GM21526 (cell line): ENCODE data around the gene KAT14.
"Not testable (repeated sequence)": the region's sequence is repeated elsewhere in the genome, so short reads cannot be mapped to it uniquely, and the experiment has no call there.

Experiments
- ATAC-seq: cut with Tn5 transposase; IDR thresholded peaks from one replicate; pipeline ENCODE4 v1.9.1; 2021; ENCODE audit warnings: moderate library complexity; ENCODE audit not compliant: unreplicated experiment, low FRiP score

The KAT14 gene

DNA sequence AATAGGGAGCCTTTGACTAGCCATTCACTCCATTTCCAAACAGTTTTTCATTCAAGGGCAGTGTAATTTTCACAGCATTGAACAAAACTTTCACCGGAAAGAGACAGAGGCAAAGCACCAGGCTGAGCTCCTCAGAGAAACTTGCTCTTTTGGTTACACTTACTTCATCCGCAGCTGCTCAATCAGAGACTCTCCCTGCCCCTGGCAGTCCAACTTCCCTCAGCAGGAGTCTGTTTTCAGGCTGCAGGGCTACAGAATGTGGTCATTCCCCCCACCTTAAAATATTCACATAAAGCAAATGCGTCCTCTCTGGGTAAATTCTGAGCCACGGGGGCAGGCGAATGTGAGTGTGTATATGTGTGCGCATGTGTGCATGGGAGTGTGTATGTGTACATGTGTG is 80.6 kb downstream of the KAT14 start:
- ATAC-seq, result no peak

DNA sequence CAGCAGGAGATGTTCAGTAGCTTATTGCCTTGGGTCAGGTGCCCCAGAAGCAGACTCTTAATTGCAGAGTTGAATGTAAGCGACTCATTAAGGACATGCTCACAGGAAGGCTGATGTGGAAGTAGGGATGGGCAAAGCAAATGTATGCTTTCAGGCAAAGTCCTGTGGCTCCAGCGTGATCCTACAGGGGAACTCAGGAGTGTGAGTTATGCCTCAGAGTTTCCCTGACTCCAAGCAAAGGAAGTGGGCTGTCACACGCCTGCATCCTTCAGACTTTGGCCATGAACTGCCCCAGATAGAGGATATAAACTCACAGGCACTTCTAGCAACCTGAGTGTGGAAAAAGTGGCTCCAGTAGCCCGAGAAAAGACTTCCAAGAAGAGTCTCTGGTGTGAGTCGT is 85.7 kb downstream of the KAT14 start:
- ATAC-seq, result no peak

DNA sequence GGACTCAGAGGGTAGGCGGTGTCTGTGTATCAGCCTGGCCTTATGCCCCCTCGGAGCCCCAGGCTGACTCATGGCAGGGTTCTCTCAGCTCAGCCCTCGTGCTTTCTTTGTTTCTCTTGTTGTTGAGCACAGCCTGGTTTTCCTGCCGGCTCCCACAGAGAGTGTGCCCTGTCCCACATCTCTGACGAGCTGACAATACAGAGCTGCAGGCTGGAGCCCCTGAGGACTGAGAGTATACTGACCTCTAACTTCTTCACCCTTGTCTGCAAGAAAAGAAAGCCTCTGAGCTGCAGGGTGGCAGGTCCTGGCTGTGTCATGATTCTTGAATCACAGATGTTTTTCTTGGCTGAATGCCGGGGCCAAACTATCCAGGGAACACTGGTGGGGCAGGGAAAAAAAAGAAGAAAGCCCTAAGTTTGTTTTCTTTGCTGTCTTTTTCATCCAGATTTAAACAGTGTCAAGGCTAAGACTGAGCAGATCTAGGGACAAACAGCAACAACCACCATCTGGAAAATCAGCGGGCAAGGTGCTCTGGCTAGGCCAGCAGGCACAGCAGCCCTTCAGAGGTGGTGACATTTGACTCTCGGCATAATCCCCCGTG is 87.4 kb downstream of the KAT14 start:
- no peak for ATAC-seq

DNA sequence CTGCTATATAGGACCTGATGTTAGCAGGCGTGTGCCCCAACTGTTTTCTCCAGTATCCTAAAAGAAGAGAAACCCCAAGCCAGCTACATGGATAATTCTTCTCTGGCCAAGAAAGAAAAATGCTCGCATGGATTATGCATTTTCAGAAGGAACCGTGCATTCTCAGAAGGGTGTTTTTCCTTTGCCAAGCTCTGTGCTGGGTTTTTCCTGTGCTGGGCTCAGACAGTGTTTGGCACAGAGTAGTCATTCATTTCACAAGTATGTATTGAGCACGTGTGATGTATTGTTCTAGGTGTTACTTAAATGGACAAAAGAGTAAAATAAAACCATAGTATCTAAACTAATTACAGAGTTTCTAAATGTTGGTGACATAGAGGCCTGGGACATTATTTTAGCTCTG is 88.0 kb downstream of the KAT14 start:
- ATAC-seq, result no peak

DNA sequence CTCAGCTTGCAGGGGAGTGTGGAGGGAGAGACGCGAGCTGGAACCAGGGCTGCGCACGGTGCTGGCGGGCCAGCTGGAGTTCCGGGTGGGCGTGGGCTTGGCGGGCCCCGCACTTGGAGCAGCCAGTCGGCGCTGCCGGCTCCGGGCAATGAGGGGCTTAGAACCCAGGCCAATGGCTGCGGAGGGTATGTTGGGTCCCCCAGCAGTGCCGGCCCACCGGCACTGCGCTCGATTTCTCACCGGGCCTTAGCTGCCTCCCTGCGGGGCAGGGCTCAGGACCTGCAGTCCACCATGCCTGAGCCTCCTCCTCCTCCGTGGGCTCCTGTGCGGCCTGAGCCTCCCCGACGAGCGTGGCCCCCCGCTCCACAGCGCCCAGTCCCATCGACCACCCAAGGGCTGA is 89.1 kb downstream of the KAT14 start:
- ATAC-seq, result not testable (repeated sequence)

DNA sequence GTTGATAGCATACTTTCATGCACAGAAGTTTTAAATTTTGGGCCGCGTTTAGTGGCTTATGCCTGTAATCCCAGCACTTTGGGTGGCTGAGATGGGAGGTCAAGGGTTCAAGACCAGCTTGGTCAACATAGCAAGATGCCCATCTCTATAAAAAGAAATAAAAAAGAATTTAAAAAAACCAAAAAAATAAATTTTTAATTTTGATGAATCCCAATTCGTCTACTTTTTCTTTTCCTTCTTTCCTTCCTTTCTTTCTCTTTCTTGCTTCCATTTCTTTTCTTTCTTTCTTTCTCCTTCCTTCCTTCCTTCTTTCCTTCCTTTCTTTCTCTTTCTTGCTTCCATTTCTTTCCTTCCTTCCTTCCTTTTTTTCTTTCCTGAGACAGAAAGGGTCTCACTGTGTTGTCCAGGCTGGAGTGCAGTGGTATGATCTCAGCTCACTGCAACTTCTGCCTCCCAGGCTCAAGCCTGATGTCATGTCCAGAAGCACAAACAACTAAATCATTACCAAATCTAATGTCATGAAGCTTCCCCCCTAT is 95.8 kb downstream of the KAT14 start:
- ATAC-seq, result no peak
